ENCODE results near the gene PMPCB.

GRCh38 chr7:103296901-103297836 is at the start of gene PMPCB:
- peak; percentile 95 to 98 (median 96) for TF ChIP-seq CTCF (IDR thresholded peaks at IDR 0.05)
- peak in 1 of 4 donors; percentile 41 for TF ChIP-seq POLR2A (IDR thresholded peaks at IDR 0.05)

All from esophagus squamous epithelium (tissue), 4 donors.